Panc1 (cell line): ENCODE measurements around the gene MANEAL. TPM values are rescaled to one million over a fixed set of nuclear protein-coding genes. Genes with fewer than 3 reads are reported as not detected.

Source experiments
- ATAC-seq: fragments of 200-7000 bp; cut with Tn5 transposase; 2 replicates; pipeline ENCODE4 v1.9.1; 2020; ENCODE audit warnings: mild to moderate bottlenecking, moderate library complexity
- BruUV-seq: library from RNA; stranded (reverse); fragments of 400-500 nt; replicated peaks from 2 replicates; lab custom pipeline; 2021; lab: Mats Ljungman, UMichigan
- CTCF ChIA-PET: fragments of 300-600 bp; sonication (Branson Sonifier 250); formaldehyde crosslinking; loops from one replicate; lab custom pipeline; 2022; ENCODE audit warnings: antibody characterized with exemption; lab: Charles Lee
- POLR2A ChIA-PET: fragments of 300-600 bp; sonication (Branson Sonifier 250); formaldehyde crosslinking; loops from one replicate; lab custom pipeline; 2022; ENCODE audit warnings: antibody characterized with exemption; lab: Charles Lee
- DNase-seq: peaks from one replicate; pipeline ENCODE4 v3.0.0-alpha.2; 2010; ENCODE audit warnings: low read depth, low spot score
- H3K27ac ChIP-seq: 2 replicates; pipeline ENCODE4 v1.5.1; 2011; ENCODE audit warnings: mild to moderate bottlenecking, low read length, inconsistent platforms
- H3K27me3 ChIP-seq: fragments of 200-500 bp; sonication (Bioruptor generic); 2 replicates; pipeline ENCODE4 v1.6.0; 2014; ENCODE audit warnings: low read length, inconsistent platforms; ENCODE audit not compliant: control insufficient read depth, insufficient read depth
- H3K36me3 ChIP-seq: fragments of 200-500 bp; sonication (Bioruptor generic); 2 replicates; pipeline ENCODE4 v1.5.1; 2014; ENCODE audit warnings: inconsistent platforms, mild to moderate bottlenecking, low read length, moderate library complexity; ENCODE audit not compliant: control insufficient read depth, insufficient read depth
- H3K4me1 ChIP-seq: 2 replicates; pipeline ENCODE4 v1.5.1; 2011; ENCODE audit warnings: inconsistent platforms, mild to moderate bottlenecking, low read length, moderate library complexity; ENCODE audit not compliant: control insufficient read depth, insufficient read depth
- H3K4me3 ChIP-seq, 2 experiments: 2 replicates each; pipeline ENCODE4 v1.5.1; 2011 to 2012; ENCODE audit warnings: low read depth in 2 of 2, low read length in 2 of 2, mild to moderate bottlenecking in 2 of 2, inconsistent platforms in 1 of 2, moderate library complexity in 1 of 2
- H3K9me3 ChIP-seq: fragments of 200-500 bp; sonication (Bioruptor generic); 2 replicates; pipeline ENCODE4 v1.5.1; 2014; ENCODE audit warnings: low read depth, mild to moderate bottlenecking, inconsistent platforms, low read length, moderate library complexity; ENCODE audit not compliant: control insufficient read depth, insufficient read depth
- POLR2AphosphoS5 ChIP-seq: IDR thresholded peaks from 2 replicates; pipeline ENCODE4 v1.6.1; 2012; ENCODE audit warnings: mild to moderate bottlenecking, low read depth, low read length, moderate library complexity
- SIN3A ChIP-seq: IDR thresholded peaks from 2 replicates; pipeline ENCODE4 v1.6.1; 2012; ENCODE audit warnings: low read depth, mild to moderate bottlenecking, low read length, moderate library complexity, borderline replicate concordance; ENCODE audit not compliant: insufficient read depth
- TCF7L2 ChIP-seq: IDR thresholded peaks from 2 replicates; pipeline ENCODE4 v1.6.1; 2011; ENCODE audit warnings: mild to moderate bottlenecking, low read depth, low read length, inconsistent platforms
- in situ Hi-C: cut with HindIII; loops from 2 replicates; pipeline ENCODE4 v1.10.0; 2016; ENCODE audit warnings: low sequenced_read_pairs, low pct_unique_long_range_greater_than_20kb
- intact Hi-C: fragments of 100-400 bp; cut with micrococcal nuclease; formaldehyde crosslinking; loops from one replicate; pipeline ENCODE4 v1.10.0; 2022; ENCODE audit not compliant: unreplicated experiment
- total RNA-seq: library from RNA; stranded (reverse); gene quantifications from one replicate; pipeline ENCODE4 v1.2.1, GENCODE V29; 2021; ENCODE audit not compliant: unreplicated experiment
- TF ChIP-seq, protein P1 (sequence below): fragments of 450-650 bp; IDR thresholded peaks from 2 replicates; pipeline ENCODE4 v1.5.1; 2017; ENCODE audit warnings: mild to moderate bottlenecking
- TF ChIP-seq, protein P2 (sequence below), 2 experiments: IDR thresholded peaks; 2 replicates each; pipeline ENCODE4 v1.6.1; 2011 to 2012; ENCODE audit warnings: low read depth in 2 of 2, control low read depth in 1 of 2, low read length in 1 of 2, mild to moderate bottlenecking in 1 of 2, moderate library complexity in 1 of 2; ENCODE audit not compliant: insufficient read depth in 1 of 2

MANEAL gene
- total RNA-seq, 1 experiment from 2014 or later = 29.7 TPM

DNA sequence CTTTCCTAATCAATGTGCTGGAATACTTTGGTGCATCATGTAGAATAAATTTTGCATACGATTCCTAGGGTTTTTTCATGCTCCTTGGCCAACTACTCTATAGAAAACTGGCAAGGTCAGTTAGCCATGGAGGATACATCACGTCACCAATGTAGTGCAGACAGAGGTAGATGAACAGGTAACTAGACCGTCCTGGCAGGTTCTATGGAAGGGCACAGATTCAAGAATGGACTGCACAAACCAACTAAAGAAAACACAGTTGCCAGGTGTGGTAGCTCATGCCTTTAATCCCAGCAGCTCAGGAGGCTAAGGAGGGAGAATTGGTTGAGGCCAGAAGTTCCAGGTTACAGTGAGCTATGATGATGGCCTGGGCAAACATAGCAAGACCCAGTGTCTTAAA, 55.8 kb downstream of the MANEAL start:
- ATAC-seq = no peak
- in situ Hi-C loops = no loop called here
- CTCF ChIA-PET = no interaction called here

DNA sequence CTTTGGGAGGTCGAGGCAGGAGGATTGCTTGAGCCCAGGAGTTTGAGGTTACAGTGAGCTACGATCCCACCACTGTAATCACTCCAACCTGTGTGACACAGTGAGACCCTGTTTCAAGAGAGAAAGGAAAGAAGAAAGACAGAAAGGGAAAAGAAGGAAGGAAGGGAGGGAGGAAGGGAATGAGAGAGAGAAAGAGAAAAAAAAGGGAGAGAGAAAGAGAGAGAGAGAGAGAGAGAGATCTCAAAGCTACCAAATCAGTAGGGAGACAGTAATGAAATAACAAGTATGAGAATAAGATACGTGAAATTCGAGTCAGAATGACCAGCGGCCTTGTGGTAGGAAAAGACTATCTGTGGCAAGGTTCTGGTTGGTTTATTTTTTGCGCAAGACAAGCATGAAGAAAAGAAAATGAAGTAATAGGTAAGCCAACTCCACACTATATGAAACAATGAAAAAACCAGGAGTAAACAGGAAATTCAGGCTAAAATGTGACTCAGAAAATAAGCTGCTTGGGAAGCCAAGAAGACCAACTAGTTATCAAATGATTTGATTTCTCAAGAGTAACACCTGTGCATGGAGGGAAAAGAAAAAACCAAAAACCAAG, 56.8 kb downstream of the MANEAL start:
- in situ Hi-C loops = no loop called here
- POLR2A ChIA-PET = interaction anchor here (1.1 kb wide), 1 partner anchor 9 kb away, joined by 3 read pairs; the partner anchor contains the start of gene MTF1
- no TSS peak for BruUV-seq

More for the DNA sequence above, 55.8 kb downstream of the MANEAL start:
- Histone ChIP-seq H3K4me3 (no peak overlapping the region), H3K27ac (no peak overlapping the region), H3K27me3 (no peaks in the 10 kb centered on the region), H3K9me3 (no peaks in the 10 kb centered on the region), H3K36me3 (peaks cover 2% of the 10 kb centered on the region; the same call in 1 of the 2 replicates), H3K4me1 (no peaks in the 10 kb centered on the region)
- intact Hi-C loops = no loop called here
- no peak for DNase-seq
- POLR2A ChIA-PET = no interaction called here
- TF ChIP-seq, protein P1, sequence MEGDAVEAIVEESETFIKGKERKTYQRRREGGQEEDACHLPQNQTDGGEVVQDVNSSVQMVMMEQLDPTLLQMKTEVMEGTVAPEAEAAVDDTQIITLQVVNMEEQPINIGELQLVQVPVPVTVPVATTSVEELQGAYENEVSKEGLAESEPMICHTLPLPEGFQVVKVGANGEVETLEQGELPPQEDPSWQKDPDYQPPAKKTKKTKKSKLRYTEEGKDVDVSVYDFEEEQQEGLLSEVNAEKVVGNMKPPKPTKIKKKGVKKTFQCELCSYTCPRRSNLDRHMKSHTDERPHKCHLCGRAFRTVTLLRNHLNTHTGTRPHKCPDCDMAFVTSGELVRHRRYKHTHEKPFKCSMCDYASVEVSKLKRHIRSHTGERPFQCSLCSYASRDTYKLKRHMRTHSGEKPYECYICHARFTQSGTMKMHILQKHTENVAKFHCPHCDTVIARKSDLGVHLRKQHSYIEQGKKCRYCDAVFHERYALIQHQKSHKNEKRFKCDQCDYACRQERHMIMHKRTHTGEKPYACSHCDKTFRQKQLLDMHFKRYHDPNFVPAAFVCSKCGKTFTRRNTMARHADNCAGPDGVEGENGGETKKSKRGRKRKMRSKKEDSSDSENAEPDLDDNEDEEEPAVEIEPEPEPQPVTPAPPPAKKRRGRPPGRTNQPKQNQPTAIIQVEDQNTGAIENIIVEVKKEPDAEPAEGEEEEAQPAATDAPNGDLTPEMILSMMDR = no peak
- TF ChIP-seq, protein P2, sequence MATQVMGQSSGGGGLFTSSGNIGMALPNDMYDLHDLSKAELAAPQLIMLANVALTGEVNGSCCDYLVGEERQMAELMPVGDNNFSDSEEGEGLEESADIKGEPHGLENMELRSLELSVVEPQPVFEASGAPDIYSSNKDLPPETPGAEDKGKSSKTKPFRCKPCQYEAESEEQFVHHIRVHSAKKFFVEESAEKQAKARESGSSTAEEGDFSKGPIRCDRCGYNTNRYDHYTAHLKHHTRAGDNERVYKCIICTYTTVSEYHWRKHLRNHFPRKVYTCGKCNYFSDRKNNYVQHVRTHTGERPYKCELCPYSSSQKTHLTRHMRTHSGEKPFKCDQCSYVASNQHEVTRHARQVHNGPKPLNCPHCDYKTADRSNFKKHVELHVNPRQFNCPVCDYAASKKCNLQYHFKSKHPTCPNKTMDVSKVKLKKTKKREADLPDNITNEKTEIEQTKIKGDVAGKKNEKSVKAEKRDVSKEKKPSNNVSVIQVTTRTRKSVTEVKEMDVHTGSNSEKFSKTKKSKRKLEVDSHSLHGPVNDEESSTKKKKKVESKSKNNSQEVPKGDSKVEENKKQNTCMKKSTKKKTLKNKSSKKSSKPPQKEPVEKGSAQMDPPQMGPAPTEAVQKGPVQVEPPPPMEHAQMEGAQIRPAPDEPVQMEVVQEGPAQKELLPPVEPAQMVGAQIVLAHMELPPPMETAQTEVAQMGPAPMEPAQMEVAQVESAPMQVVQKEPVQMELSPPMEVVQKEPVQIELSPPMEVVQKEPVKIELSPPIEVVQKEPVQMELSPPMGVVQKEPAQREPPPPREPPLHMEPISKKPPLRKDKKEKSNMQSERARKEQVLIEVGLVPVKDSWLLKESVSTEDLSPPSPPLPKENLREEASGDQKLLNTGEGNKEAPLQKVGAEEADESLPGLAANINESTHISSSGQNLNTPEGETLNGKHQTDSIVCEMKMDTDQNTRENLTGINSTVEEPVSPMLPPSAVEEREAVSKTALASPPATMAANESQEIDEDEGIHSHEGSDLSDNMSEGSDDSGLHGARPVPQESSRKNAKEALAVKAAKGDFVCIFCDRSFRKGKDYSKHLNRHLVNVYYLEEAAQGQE (IDR thresholded peaks at IDR 0.05; ENCODE audit: insufficient read depth in 1 of 2, low read depth in 2 of 2, low read length in 1 of 2) = no peak
- no peak for TF ChIP-seq TCF7L2
- no peak for TF ChIP-seq POLR2AphosphoS5
- no peak for TF ChIP-seq SIN3A
- no TSS peak for BruUV-seq

More for the DNA sequence above, 56.8 kb downstream of the MANEAL start:
- Histone ChIP-seq H3K4me1 (no peaks in the 10 kb centered on the region), H3K27me3 (no peaks in the 10 kb centered on the region), H3K27ac (no peak overlapping the region), H3K9me3 (no peaks in the 10 kb centered on the region), H3K4me3 (no peak overlapping the region), H3K36me3 (peaks cover 2% of the 10 kb centered on the region; the same call in 1 of the 2 replicates)
- ATAC-seq = no peak
- intact Hi-C loops = no loop called here
- no peak for TF ChIP-seq POLR2AphosphoS5
- TF ChIP-seq, protein P2 (IDR thresholded peaks at IDR 0.05; ENCODE audit: insufficient read depth in 1 of 2, low read depth in 2 of 2, low read length in 1 of 2) = no peak
- TF ChIP-seq TCF7L2 = no peak
- TF ChIP-seq SIN3A = no peak
- TF ChIP-seq, protein P1 = no peak
- CTCF ChIA-PET = no interaction called here
- no peak for DNase-seq
